GM12801 (cell line): Measurements from ENCODE around the gene ELMO1.

Source experiments
- TF ChIP-seq, protein P1 (sequence below): IDR thresholded peaks from one replicate; pipeline ENCODE4 v1.5.1; 2011; ENCODE audit warnings: control low read depth; ENCODE audit not compliant: insufficient read length; ENCODE audit errors: extremely low read depth

The ELMO1 gene

DNA sequence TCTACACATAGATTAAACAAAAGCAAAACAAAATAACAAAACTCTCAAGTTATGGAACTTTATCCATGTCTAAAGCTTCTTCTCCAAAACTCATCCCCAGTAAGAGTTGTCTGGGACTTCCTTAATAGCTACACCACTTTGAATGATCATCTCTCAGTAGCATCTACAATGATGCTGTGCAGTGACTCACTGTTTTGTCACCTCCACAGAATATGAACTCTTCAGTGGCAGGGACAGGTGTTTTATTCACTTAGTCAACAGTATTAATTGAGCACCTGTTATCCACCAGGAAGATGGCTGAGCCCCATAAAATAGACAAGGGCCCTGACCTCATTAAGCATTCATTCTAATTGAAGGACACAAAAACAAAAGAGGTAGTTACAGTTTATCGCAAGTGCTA lies 350.7 kb downstream of the ELMO1 start:
- TF ChIP-seq, protein P1, sequence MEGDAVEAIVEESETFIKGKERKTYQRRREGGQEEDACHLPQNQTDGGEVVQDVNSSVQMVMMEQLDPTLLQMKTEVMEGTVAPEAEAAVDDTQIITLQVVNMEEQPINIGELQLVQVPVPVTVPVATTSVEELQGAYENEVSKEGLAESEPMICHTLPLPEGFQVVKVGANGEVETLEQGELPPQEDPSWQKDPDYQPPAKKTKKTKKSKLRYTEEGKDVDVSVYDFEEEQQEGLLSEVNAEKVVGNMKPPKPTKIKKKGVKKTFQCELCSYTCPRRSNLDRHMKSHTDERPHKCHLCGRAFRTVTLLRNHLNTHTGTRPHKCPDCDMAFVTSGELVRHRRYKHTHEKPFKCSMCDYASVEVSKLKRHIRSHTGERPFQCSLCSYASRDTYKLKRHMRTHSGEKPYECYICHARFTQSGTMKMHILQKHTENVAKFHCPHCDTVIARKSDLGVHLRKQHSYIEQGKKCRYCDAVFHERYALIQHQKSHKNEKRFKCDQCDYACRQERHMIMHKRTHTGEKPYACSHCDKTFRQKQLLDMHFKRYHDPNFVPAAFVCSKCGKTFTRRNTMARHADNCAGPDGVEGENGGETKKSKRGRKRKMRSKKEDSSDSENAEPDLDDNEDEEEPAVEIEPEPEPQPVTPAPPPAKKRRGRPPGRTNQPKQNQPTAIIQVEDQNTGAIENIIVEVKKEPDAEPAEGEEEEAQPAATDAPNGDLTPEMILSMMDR, result no peak

DNA sequence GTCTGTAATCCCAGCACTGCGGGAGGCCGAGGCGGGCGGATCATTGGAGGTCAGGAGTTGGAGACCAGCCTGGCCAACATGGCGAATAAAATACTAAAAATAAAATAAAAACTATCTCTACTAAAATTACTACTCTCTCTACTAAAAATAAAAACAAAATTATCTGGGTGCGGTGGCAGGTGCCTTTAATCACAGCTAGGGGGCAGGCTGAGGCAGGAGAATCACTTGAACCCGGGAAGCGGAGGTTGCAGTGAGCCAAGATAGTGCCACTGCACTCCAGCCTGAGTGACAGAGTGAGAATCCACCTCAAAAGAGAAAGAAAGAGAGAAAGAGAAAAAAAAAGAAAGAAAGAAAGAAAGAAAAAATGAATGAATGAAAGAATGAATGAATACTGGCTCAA lies 351.4 kb downstream of the ELMO1 start:
- TF ChIP-seq, protein P1, result no peak

DNA sequence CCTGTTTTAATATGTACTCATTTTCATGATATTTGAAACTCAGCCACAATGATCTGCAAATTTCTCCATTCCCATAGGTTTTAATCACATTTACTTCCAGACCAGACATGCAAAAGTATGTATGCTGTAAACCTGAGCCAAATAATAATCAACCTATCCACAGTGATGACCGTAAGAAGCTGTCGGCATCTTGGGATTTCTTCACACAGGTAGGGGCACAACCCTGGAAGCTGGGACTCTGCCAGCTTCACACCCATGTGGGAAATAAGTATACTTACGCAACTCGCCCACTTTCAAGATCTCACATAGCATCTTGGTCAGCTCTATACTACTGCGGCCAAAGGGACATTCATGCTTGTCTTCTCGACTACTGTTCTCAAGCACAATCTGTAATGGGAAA lies 352.3 kb downstream of the ELMO1 start:
- TF ChIP-seq, protein P1, result no peak

DNA sequence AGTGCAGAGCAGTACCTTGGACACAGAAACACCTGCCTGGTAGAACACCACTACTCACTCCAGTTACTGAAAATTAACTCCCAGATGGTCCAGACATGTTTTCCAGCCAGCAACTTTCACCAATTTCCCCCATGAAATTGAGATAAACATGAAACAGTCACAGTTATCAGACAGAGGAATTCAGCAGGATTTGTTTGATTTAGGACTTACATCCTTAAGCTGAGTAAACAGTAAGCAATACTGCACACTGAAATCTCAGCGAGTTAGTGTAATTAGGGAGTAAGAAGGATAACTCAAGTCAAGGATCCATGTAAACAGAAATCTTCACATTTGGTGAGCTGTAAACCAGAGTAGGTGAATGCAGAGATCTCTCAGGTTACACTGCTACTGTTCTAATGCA lies 353.5 kb downstream of the ELMO1 start:
- TF ChIP-seq, protein P1, result no peak

DNA sequence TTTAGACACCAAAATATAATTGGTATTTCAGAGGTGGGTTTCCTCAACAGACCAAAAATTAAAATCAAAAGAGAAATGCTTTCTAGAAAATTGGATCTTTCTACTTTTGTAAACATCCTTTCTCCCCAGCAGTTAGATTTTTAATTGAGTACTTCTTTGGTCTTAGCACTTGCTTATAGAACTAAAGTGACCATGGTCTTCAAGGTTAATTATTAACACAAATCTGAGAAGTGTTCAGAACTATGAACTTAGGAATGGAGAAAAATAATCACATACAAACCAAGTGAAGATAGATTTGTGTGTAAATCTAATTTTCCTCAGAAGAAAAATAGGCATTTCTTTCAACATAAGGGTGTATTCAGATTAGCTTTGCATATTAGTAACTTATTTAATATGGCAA lies 355.4 kb downstream of the ELMO1 start:
- TF ChIP-seq, protein P1, result no peak

DNA sequence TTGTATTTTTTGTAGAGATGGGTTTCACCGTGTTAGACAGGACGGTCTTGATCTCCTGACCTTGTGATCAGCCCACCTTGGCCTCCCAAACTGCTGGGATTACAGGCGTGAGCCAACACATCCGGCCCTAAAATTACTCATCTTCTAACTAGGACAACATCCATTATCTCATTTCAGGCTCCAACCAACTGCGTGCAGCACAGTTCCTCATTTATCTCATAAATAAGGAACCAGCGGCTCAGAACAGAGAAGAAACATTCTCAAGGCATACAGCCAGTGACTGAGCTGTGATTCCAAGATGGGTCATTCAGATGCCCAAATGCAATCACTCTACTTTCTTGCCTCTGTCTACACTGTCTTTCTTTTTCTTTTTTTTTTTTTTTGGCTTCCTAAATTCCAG lies 356.1 kb downstream of the ELMO1 start:
- TF ChIP-seq, protein P1, result no peak

DNA sequence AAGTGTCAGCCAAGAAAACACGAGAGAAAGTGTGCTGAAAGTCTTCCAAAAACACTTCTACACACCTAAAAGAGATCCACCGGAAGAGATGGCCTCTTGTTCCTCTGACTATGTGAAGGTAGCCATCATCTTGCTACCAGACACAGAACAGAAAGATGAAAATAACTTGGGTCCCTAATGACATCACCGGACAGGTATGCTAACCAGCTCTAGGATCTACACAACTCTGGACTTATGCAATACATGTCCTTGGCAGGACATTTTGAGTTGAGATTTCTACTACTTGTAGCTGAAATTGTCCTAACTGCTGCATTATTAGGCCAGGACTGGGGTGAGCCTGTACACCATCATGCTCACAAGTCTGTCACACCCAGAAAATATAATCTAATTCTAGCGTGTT lies 358.7 kb downstream of the ELMO1 start:
- TF ChIP-seq, protein P1, result no peak

DNA sequence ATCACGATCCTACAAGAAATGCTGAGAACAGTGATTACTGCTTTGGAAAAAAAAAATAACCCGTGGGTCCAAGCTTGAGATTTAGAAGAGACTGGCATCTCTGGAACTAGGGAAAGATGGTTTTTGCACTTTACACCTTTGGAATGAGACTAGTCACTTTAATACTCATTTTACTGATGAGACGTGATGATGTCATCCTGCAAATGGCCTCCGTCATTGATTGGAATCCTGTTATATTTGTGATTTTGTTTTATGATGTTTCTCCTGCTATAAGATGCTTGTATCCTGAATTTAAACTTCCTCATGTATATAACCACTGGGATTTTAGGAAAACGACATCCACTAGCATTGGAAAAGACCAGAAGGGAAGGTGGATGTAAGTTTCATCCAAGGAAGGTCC lies 363.1 kb downstream of the ELMO1 start:
- TF ChIP-seq, protein P1, result no peak
